ENCODE data around the gene SORL1.

Gene SORL1

DNA sequence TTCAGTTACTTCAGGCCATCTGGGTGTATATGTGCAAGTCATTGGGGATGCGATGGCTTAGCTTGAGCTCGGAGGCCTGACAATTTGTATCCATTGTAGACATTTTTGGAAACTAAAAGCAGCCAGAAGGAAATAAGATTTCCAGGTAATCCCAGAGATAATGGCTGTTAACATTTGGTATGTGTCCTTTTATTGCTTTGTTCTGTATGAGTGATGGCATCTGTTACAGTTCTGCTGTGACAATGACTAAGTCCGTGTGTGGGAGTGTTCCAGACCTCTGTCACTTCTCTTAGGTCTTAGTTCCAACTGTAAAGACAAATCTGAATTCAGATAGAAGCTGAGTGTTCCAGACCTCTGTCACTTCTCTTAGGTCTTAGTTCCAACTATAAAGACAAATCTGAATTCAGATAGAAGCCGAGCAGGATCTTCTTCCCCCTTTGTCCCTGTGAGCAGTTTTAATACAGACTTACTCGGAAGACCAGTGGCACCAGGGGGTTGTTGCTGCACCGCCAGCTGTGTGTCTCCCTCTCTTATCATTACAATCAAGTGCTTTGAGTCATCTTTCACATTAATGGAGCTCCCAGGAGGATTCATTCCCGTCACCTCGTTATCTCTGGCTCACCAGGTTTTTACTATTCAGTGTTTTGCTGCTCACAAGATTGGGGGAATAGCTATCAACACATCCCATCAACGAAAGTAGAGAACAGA is 191.5 kb downstream of the SORL1 start:
- no peak for DNase-seq

DNA sequence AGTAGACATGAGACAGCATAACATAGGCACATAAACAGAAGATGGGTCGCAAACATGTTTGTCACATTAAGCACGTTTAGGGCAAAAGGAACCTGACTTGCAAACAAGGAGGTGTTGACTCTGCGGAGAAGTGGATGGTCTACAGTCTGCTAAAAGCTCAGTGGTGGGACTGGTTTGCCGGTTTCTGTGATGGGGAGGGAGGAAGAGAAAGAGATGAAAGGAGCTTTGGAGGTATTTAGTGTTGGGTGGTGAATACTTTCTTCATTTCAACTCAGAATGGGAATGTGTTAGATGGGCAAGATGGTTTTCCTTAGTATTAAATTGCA is 192.0 kb downstream of the SORL1 start:
- no peak for DNase-seq

DNA sequence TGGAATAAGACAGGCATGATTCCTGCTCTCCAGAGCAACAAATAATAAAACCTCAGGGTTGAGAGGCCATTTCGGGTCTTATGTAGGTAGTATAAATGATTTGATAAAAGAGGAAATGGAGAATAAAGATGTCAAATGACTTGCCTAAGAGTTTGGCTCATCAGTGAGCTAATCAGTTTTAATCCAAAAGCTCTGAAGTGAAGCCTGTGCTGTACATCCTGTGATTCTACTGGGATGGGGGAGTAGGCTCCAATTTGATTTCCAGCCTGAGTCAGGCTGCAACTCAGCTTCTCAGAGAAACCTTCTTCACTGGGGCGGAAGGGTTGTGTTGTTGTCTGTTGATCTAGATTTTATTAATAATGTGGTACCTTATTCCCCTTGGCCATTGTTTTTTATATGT is 192.9 kb downstream of the SORL1 start:
- no peak for DNase-seq

DNA sequence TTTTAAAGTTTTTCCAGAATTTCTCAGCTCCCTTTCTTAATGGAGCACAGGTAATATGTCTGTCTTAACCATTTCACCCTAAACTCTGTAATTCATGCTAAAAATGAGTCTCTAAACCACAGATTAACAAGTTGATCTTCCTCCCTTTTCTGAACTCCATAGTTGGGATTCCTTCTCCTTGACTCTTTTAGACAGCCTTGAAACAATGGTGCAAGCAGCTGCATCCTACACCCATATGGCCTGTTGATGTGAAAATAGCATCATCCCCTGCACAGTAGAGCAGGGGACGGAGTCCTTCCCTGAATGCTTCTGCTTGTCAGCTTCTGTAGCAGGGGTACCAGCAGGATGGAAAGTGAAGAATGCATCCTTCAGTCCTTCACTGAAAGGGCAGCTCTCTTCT is 193.5 kb downstream of the SORL1 start:
- no peak for DNase-seq

DNA sequence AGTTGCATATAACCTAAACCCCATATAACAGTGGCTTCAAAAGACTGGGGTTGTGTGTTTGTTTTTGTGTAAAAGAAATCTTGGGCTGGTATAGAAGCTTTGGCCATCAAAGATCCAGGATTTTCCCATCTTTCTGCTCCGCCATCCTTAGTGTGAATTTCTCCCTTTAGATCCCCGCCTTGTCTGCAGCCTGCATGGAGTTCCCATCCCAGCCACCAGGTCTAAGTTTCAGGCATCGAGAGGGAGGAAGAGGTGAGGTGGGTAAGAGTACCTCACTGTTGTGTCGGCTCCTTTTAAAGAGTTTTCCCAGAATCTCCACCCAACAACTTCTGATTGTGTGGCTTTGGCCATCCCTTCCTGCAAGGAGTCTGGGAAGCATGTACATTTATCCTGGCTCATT is 196.2 kb downstream of the SORL1 start:
- DNase-seq, result no peak

DNA sequence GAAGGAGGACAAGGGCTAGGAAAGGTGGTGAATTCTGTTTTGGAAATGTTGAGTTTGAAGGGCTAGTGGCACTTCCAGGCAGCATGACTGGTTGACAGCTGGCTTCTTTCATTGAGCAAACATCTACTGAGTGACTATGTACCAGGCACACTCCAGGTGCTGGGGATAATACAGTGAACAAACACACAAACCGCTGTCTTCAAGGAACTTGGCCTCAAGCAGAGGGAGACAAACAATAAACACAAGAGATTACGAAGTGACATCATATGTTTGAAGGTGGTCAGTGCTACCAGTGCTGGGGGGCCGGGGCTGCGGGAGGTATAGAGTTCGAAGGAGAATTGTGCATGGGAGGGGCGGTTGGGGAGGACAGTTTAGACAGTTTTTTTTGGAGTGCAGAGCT is 197.7 kb downstream of the SORL1 start:
- DNase-seq, result no peak

DNA sequence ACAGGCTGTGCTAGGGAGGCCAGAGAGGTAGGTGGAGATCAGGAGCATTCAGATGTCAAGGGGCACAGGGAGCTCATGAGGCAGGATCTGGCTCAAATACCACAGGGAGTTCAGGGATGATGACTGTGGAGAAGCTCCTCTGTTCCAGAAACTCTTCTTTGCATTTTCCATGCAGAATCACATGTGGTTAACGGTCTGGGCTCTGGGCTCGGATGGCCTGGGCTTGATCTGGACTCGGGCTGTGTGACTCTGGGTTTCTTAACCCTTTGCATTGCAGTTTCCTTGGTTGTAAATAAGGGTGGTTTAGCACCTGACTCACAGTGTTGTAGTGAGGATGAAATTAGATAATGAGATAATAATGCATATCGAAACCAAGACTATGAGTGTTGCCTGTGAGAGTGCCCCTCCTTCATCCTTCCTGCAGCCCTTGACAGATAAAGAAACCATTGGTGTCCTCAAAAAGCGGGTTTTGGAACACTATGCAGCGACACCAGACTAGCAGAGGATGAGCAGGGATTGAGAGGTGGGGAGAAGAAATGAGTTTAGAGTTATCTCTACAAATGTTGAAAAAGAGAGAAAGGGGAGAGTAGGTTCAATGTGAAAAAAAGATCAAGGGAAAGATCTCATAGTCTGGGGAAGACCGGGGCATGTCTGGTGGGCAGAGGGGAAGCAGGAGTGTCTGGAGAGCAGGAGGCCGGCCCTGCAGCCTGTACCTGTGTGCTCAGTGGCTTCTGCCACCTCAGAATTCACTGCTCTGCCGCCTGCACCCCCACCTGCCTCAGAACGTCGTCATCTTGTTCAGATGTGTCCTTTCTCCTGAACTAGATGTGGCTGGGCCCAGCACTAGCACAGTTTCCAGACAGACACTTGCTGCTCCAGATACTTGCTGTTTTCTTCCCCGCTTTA is 198.5 kb downstream of the SORL1 start:
- DNase-seq, result no peak

DNA sequence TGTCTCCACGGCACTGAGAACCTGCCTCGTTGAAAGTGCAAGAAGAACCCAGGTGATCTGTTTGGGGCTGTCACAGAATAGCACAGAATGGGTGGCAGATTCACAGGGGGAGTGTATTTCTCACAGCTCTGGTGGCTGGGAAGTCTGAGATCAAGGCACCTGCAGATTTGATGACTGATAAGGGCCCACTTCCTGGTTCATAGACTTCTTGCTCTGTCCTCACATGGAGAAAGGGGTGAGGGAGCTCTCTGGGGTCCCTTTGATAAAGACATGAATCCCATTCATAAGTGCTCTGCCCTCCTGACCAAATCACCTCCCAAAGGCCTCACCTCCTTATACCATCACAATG is 199.1 kb downstream of the SORL1 start:
- no peak for DNase-seq

DNA sequence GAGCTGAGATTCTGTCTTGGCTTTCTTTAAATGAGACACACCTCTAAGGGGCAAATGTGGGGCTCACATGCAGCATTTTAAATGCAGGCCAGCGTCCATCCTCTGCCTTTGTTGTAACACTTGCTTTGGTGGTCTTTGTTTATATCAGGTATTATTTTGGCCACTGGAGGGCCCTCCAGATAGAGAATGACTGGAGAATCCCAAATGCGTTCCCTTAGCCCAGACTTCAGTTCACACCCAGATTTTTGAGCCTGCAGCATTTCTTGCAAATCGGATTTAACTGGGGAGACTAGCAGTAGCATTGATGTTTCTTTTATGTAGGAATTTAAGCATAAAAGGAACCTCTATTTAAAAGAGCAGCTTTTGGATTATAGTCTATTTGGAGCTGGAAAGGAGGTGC is 200.9 kb downstream of the SORL1 start:
- DNase-seq, result no peak

DNA sequence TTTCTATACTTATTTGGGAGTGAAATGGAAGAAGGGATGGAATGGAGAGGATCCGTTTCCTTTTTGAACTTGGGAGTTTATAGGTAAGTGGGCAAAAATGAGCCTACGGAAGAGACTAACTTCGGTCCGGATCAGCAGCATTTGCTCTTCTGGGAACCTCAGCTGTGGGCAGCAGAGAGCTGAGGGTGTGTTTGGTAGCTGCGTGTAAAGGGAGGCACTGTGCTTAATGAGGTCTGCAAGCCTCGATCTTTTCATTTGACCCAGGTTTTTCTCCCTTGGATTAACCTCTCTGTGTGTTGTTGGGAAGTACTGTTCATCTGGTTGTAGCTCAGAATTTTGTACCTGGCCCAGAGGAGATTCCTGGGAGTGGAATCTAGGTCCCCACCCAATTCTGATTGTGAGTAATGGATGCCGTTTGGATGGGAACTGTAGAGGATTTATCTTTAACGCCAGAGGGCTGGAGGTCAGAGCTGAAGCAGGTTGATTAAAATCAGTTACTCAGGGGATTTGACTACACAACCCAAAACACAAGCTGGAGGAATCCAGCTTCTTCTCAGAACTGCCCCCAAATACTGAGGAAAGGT is 202.2 kb downstream of the SORL1 start:
- DNase-seq, result no peak

DNA sequence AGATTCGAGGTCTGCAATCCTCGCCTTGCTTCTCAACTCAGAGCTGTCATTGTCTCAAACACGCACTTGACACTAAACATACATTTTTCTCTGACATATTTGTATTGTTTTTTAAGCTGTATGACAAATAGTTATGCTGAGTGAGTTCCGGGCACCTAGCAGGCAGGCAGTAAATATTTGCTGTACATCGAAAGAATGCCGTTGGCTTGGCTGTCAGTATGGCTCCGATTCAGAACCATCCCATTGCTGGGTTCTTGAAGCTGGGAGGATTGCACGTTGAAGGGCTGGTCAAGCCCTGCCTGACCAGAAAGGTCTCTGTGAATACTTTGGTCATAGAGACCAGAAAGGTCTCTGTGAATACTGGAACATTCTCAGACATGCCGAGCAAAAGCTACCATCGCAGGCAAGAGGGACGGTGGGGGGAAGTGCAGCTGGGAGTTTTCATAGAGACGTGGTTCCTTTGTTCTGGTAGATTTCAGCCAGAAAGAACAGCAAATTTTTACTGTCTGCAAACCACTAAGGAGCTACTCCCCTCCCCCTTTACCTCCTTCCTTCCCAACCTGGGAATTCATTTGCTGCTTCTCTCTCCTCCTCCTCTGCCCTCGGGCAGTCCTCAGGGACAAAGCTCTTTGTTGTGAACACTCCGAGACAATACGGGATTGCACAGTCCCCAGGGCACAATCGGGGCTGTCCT is 202.9 kb downstream of the SORL1 start:
- DNase-seq, result no peak

DNA sequence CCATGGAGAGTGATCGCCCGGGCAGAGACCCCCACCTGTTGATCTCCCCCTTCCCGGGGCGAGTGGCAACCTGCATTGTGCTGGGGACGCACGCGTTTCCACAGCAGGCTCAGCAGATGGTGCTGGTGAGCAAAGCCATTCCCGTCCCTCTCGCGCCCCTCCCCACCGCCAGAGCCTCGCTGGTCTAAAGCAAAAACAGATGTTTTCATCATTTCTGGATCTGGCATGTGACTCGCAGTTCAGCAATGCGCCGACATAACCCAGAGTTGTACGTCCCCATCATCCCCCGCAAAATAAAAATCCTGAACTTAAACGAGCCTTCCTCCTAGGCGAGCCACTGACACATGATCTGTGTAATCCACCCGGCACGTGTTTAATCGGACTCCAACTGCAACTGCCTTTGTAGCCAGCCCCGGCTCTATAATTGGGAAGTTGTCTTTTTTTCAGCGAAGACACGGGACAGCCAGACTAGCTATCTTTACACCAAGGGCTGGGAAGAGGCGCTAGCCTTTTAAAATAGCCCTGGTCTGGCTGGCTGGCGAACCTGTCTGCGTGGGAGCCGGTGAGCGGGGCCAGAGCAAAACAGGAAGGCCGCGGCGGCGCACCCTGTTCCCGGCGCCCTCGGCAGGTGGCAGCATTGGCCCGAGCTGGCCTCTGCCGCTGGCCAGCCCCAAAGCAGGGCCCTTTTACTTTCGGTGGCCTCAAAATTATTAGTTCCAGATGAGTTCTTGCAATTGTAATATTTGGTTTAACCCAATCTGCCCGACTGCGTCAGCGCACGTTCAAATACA is 203.6 kb downstream of the SORL1 start:
- peak; percentile 42 for DNase-seq

DNA sequence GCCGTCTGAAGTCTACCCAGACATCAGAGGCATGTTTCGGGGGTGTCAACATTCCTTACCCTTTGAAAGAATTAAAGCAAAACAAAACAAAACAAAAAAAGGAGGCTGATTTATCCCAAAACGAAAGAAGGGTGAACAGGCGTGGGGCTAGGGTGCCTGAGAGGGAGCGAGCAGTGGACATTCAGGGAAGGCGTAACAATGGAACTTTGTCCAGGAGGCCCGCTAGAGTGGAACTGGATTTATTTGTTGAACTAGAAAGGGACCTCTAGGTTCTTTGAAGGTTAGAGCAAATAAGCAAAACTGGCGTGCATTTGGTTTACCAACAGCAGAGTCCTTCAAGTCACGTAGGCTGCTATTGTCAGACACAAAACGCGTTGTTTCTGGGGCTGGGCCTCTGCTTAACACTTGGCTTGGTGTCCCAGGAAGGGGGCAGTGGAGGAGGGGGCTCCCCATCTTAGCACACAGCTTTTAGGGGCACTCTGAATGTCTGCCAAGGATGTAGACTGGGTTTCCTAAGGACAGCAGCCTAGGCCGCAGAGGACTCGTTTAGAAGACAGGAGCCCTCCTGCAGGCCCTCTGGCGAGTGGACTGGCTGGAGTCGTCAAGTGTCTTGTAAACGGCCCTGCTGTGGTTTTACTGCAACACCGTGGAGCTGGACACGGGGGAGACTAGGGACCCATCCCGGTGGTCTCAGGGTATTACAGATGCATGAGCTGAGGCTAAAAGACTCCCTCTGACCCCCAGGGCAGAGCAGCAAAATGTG is 204.4 kb downstream of the SORL1 start:
- DNase-seq, result no peak

DNA sequence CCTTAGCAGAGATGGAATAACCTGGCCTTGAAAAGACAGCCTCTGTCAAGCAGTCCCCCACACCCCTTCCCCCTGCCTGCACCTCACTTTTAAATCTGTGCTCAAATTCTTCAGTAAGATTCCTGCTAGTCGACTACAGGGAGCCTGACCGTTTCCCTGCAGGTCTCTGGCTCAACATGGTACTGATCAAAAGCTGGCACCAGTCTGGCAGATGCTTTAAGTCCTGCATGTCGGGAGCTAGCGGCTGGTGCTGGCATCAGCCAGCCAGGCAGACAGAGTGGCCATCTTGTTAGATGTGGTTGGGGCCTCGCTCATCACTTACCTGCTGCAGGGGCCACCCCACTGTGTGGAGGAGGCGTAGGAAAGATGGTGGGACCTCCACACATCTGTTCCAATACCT is 205.0 kb downstream of the SORL1 start:
- DNase-seq, result no peak

DNA sequence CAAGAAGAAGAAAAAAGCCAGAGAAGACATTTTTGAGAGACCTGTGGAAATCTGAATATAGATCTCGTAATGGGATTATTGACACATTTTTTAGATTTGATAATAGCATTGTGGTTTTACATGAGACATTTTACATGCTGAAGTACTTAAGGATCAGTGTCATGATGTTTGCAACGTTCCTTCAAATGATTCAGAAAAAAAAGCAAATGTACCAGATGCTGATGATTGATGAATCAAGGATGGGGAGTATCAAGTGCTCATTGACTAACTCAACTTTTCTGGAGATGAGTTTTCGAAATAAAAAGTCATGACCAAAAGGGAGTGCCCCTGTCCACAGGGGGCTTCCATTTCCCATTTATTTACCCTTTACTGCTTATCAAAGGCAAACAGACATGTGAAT is 207.7 kb downstream of the SORL1 start:
- DNase-seq, result no peak

DNA sequence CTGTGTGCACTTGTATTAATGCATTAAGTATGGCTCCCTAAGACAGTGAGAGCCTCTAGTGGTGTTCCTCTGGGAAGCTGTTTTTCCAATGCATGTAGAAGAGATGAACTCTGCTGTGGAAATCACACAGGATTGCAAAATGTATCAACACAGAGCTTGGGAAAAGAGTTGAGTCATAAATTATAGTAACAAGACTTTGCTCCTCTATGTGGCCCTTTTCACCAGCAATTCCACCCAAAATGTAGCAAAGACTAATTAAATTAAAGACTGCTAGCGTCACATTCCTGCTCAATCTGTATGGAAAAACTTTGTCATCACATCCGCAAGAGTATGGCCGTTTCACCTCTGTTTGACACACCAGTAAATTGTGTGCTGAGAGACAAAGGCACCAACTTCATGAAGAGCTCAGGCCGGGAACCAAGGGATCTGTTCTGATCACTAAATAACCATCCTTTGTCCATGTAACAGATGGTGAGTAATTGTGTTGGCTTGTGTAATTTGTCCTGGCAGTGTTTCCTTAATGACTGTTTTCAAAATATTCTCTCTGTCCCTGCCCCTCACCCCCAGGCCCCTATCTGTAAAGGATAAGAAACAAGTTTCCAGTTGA is 209.9 kb downstream of the SORL1 start:
- DNase-seq, result no peak

DNA sequence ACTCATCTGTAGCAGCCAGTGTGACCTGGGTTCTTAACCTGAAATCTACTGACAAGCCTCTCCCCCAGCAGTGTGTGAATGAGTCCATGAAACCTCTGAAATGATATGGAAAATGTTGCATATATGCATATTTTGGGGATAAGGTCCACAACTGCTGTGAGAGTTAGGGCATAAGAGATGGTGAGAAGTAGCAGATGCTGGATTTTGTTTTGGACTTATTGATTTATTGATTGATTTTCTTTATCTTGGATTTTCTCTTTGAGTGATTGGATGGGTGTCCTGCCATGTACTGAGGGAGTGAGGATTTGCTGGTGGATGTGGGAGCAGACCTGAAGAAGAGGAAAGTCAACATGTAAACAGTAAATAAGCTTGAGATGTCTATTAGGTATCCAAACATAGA is 212.0 kb downstream of the SORL1 start:
- DNase-seq, result no peak

DNA sequence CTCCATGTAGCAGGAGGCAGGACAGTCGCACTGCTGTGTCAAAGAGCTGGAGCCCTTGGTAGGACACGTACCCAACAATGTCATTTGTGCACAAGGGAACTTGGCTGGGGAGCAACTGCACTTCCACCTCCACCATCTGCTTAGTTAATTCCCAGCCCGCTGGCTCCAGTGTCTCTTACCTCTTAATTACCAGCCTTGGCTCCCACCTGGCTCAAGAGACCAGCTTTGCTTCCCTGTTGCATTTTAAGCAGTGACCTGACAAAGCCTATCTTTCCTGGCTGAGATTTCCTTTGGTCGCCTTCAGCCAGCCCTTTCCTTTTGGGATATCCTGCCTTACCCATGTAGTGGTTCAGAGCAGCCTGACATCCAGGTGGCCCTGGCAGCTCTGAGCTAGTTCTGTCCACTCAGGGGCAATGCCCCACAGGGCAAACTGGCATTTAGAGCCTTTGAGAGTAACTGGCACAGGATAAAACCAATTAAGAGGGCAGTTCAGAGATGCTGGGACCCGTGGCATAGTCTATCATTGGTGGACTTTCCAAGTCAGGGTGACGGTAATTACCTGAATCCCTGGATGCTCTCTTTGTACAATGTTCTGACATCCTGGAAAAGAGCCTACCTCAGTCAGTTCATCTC is 213.2 kb downstream of the SORL1 start:
- no peak for DNase-seq

DNA sequence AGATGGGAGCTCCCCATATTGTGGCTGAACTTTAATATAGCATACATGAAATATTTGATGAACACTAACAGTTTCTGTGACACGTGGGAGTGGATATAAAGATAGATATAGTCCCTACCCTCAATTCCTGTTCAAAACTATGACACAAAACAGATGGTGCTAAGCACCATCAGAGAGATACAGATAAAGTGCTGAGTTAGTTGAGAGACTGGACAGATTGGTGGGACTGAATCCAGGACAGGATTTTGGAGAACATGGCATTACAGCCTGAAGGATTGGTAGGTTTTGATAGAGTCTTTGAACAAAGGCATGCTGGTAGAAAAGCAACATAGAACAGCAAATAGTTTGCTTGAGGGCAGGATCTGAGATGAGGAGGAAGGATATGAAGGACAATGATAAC is 215.7 kb downstream of the SORL1 start:
- no peak for DNase-seq

DNA sequence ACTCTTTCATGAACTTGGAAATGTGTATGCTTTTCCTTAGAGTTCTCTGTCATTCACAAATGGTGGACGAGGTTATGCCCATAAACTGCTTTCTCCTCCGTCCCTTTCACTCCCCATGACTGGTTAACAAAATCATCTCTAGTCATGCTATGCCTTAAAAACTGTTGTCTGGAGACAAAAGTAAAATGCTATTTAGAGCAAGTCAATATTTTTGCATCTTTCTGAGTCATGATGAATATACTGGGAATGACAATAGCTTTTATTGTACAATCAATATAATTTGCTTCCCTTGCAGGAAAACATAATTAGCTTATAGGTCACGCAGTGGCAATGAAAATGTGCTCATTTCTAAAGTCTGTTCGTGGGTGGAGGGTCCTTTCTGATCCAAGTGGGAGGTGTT is 217.3 kb downstream of the SORL1 start:
- DNase-seq, result no peak

DNA sequence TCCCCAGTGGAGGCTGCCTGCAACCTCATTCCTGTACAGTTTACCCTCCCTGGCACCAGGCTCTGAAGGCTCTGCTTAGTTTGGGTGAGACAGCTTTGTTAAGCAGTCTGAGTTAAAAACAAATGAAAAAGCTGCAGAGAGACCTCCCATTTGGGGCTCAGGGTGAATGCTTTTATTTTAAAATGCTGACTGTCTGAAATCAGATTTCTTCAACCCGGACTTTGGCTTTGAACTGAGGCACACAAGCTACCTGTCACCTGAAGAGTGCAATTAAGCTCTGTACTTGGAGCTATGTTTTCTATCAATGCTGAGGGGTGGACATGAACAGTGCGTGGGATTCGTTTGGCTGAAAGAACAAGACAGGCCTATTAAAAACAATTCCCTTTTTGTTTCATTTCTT is 218.2 kb downstream of the SORL1 start:
- DNase-seq, result no peak
